ENCODE data around the gene GRIK4. TPM values are rescaled to one million over a fixed set of nuclear protein-coding genes. Genes with fewer than 3 reads are reported as not detected.

GRIK4 gene
- total RNA-seq, 1 experiment from 2014 or later, result 3.3 TPM

DNA sequence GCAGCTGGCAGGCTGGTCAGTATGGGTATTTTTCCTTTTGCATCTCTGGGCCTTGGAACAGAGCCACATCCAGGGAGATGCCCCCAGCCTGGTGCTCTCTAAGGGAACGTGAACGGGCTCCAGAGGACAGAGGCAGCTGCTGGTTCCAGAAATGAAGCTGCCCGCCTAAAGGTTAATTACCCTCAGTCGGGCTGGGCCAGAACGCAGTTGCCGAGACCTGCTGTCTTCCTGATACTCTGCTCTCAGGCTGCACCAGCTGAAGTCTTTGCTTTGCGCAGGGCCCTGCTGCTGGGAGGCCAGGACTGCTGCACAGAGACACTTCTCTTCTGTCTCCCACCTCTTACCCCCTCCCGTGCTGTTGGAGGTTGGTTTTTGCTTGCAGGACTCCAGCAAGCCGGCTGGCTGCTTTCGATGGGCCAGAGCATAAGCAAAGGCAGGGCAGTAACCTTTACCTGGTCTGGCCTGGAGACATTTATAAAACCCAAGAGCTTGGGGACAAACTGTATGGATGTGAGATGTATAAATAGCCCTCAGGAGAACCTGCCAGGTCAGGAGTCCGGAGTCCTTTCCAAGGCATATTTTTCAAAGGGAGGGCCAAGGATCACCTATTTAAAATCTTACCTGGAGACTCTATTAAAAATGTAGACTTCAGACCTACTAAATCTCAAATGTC is 197.1 kb downstream of the GRIK4 start (continued):
- TF ChIP-seq, protein P1, sequence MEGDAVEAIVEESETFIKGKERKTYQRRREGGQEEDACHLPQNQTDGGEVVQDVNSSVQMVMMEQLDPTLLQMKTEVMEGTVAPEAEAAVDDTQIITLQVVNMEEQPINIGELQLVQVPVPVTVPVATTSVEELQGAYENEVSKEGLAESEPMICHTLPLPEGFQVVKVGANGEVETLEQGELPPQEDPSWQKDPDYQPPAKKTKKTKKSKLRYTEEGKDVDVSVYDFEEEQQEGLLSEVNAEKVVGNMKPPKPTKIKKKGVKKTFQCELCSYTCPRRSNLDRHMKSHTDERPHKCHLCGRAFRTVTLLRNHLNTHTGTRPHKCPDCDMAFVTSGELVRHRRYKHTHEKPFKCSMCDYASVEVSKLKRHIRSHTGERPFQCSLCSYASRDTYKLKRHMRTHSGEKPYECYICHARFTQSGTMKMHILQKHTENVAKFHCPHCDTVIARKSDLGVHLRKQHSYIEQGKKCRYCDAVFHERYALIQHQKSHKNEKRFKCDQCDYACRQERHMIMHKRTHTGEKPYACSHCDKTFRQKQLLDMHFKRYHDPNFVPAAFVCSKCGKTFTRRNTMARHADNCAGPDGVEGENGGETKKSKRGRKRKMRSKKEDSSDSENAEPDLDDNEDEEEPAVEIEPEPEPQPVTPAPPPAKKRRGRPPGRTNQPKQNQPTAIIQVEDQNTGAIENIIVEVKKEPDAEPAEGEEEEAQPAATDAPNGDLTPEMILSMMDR (IDR thresholded peaks at IDR 0.05), result no peak

DNA sequence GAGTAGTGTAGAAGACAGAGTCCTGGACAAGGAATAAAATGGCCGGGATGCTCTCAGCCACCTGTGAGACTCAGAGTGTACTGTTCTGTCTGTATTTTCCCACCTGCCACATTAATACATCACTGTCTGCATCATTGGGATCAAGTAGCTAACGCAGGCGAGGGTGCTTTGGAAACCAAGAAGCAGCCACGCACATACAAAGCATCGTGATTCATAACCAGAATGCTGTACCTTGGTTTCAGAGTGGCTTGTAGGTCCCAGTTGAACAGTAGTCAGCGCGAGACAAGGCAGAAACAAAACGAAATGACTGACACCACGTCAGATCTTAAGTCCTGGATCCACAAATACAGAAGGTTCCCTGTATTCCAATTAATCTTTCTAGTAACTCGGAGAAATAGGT is 198.3 kb downstream of the GRIK4 start:
- no peak for DNase-seq (ENCODE audit: low spot score)
- Mint-ChIP-seq H3K27me3 (ENCODE audit: low read depth) (no peaks in the 10 kb centered on the region; the same call in 1 of the 2 replicates), H3K9me3 (peaks cover 14% of the 10 kb centered on the region), H3K4me1 (peaks cover 31% of the 10 kb centered on the region), H3K4me3 (no peak overlapping the region), H3K36me3 (peaks cover 2% of the 10 kb centered on the region; the same call in 1 of the 2 replicates), H3K27ac (no peak overlapping the region)
- POLR2A ChIA-PET, result no interaction called here
- ATAC-seq, result no peak
- CTCF ChIA-PET, result interaction anchor here (1.0 to 3.3 kb wide), 3 partner anchors 14 to 198 kb away, joined by 4 to 24 read pairs (median 15); partner anchors contain the start of gene GRIK4
- no peak for TF ChIP-seq CREB1 (CRISPR knock-in tag; IDR thresholded peaks at IDR 0.05)
- TF ChIP-seq GABPB1 (CRISPR knock-in tag; IDR thresholded peaks at IDR 0.05), result no peak
- TF ChIP-seq ZNF423 (CRISPR knock-in tag; IDR thresholded peaks at IDR 0.05), result no peak
- TF ChIP-seq, protein P2, sequence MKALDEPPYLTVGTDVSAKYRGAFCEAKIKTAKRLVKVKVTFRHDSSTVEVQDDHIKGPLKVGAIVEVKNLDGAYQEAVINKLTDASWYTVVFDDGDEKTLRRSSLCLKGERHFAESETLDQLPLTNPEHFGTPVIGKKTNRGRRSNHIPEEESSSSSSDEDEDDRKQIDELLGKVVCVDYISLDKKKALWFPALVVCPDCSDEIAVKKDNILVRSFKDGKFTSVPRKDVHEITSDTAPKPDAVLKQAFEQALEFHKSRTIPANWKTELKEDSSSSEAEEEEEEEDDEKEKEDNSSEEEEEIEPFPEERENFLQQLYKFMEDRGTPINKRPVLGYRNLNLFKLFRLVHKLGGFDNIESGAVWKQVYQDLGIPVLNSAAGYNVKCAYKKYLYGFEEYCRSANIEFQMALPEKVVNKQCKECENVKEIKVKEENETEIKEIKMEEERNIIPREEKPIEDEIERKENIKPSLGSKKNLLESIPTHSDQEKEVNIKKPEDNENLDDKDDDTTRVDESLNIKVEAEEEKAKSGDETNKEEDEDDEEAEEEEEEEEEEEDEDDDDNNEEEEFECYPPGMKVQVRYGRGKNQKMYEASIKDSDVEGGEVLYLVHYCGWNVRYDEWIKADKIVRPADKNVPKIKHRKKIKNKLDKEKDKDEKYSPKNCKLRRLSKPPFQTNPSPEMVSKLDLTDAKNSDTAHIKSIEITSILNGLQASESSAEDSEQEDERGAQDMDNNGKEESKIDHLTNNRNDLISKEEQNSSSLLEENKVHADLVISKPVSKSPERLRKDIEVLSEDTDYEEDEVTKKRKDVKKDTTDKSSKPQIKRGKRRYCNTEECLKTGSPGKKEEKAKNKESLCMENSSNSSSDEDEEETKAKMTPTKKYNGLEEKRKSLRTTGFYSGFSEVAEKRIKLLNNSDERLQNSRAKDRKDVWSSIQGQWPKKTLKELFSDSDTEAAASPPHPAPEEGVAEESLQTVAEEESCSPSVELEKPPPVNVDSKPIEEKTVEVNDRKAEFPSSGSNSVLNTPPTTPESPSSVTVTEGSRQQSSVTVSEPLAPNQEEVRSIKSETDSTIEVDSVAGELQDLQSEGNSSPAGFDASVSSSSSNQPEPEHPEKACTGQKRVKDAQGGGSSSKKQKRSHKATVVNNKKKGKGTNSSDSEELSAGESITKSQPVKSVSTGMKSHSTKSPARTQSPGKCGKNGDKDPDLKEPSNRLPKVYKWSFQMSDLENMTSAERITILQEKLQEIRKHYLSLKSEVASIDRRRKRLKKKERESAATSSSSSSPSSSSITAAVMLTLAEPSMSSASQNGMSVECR (CRISPR knock-in tag; IDR thresholded peaks at IDR 0.05; ENCODE audit: borderline replicate concordance), result no peak
- no peak for TF ChIP-seq HMGA2 (CRISPR knock-in tag; IDR thresholded peaks at IDR 0.05)
- no peak for TF ChIP-seq SMAD4 (CRISPR knock-in tag; IDR thresholded peaks at IDR 0.05)
- TF ChIP-seq CBFB (CRISPR knock-in tag; IDR thresholded peaks at IDR 0.05; ENCODE audit: low read depth), result no peak
- TF ChIP-seq, protein P3, sequence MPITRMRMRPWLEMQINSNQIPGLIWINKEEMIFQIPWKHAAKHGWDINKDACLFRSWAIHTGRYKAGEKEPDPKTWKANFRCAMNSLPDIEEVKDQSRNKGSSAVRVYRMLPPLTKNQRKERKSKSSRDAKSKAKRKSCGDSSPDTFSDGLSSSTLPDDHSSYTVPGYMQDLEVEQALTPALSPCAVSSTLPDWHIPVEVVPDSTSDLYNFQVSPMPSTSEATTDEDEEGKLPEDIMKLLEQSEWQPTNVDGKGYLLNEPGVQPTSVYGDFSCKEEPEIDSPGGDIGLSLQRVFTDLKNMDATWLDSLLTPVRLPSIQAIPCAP (CRISPR knock-in tag; IDR thresholded peaks at IDR 0.05), result no peak
- no peak for TF ChIP-seq TCF7 (CRISPR knock-in tag; IDR thresholded peaks at IDR 0.05; ENCODE audit: low read depth)
- TF ChIP-seq, protein P4, sequence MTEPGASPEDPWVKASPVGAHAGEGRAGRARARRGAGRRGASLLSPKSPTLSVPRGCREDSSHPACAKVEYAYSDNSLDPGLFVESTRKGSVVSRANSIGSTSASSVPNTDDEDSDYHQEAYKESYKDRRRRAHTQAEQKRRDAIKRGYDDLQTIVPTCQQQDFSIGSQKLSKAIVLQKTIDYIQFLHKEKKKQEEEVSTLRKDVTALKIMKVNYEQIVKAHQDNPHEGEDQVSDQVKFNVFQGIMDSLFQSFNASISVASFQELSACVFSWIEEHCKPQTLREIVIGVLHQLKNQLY (CRISPR knock-in tag; IDR thresholded peaks at IDR 0.05), result no peak
- TF ChIP-seq, protein P5, sequence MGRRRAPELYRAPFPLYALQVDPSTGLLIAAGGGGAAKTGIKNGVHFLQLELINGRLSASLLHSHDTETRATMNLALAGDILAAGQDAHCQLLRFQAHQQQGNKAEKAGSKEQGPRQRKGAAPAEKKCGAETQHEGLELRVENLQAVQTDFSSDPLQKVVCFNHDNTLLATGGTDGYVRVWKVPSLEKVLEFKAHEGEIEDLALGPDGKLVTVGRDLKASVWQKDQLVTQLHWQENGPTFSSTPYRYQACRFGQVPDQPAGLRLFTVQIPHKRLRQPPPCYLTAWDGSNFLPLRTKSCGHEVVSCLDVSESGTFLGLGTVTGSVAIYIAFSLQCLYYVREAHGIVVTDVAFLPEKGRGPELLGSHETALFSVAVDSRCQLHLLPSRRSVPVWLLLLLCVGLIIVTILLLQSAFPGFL (CRISPR knock-in tag; IDR thresholded peaks at IDR 0.05; ENCODE audit: borderline replicate concordance), result no peak
- TF ChIP-seq ELF4 (CRISPR knock-in tag; IDR thresholded peaks at IDR 0.05; ENCODE audit: low read depth), result no peak
- TF ChIP-seq TEAD4 (CRISPR knock-in tag; IDR thresholded peaks at IDR 0.05), result no peak
- TF ChIP-seq GRHL2 (CRISPR knock-in tag; IDR thresholded peaks at IDR 0.05; ENCODE audit: insufficient replicate concordance, severe bottlenecking), result no peak
- TF ChIP-seq OVOL2 (CRISPR knock-in tag; IDR thresholded peaks at IDR 0.05; ENCODE audit: borderline replicate concordance), result no peak
- TF ChIP-seq, protein P6, sequence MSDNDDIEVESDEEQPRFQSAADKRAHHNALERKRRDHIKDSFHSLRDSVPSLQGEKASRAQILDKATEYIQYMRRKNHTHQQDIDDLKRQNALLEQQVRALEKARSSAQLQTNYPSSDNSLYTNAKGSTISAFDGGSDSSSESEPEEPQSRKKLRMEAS (CRISPR knock-in tag; IDR thresholded peaks at IDR 0.05), result no peak
- no peak for TF ChIP-seq GTF2I (CRISPR knock-in tag; conservative IDR thresholded peaks at IDR 0.05)

Data from WTC11 (cell line).